Neural progenitor cell (in vitro differentiated cells): ENCODE results near the gene TUBB4B. TPM values are rescaled to one million over a fixed set of nuclear protein-coding genes. Genes with fewer than 3 reads are reported as not detected.

Experiments
- DNase-seq: peaks from one replicate; pipeline ENCODE4 v3.0.0-alpha.2; 2016; ENCODE audit warnings: low spot score
- H2AFZ ChIP-seq: fragments of 200-600 bp; sonication (generic); replicated peaks from 2 replicates; pipeline ENCODE4 v1.6.1; 2016; ENCODE audit warnings: antibody characterized with exemption
- H3F3A ChIP-seq: fragments of 200-600 bp; sonication (generic); 2 replicates; pipeline ENCODE4 v1.6.1; 2016; ENCODE audit warnings: antibody characterized with exemption, low read depth
- H3K27ac ChIP-seq: fragments of 200-600 bp; sonication (generic); 2 replicates; pipeline ENCODE4 v1.5.1; 2016; ENCODE audit warnings: mild to moderate bottlenecking
- H3K27me3 ChIP-seq: fragments of 200-600 bp; sonication (generic); 2 replicates; pipeline ENCODE4 v1.6.1; 2016; ENCODE audit warnings: mild to moderate bottlenecking, moderate library complexity
- H3K36me3 ChIP-seq: fragments of 200-600 bp; sonication (generic); 2 replicates; pipeline ENCODE4 v1.5.1; 2016
- H3K4me1 ChIP-seq: fragments of 200-600 bp; sonication (generic); 2 replicates; pipeline ENCODE4 v1.6.1; 2016; ENCODE audit warnings: mixed run types
- H3K4me2 ChIP-seq: fragments of 200-600 bp; sonication (generic); 2 replicates; pipeline ENCODE4 v1.6.1; 2016
- H3K4me3 ChIP-seq: fragments of 200-600 bp; sonication (generic); 2 replicates; pipeline ENCODE4 v1.5.1; 2016
- H3K79me2 ChIP-seq: fragments of 200-600 bp; sonication (generic); 2 replicates; pipeline ENCODE4 v1.6.1; 2016; ENCODE audit warnings: low read depth
- H3K9ac ChIP-seq: fragments of 200-600 bp; sonication (generic); 2 replicates; pipeline ENCODE4 v1.6.1; 2016
- H3K9me3 ChIP-seq: fragments of 200-600 bp; sonication (generic); 2 replicates; pipeline ENCODE4 v1.5.1; 2016; ENCODE audit warnings: low read depth
- H4K20me1 ChIP-seq: fragments of 200-600 bp; sonication (generic); 2 replicates; pipeline ENCODE4 v1.6.1; 2016; ENCODE audit warnings: low read depth
- H3K27ac Mint-ChIP-seq: 3 replicates; pipeline ENCODE4 v1.8.0; 2021; ENCODE audit warnings: mixed read lengths
- H3K27me3 Mint-ChIP-seq: 2 replicates; pipeline ENCODE4 v1.8.0; 2022; ENCODE audit warnings: low read depth, mild to moderate bottlenecking, inconsistent platforms, moderate library complexity, mixed read lengths; ENCODE audit not compliant: insufficient read depth
- H3K36me3 Mint-ChIP-seq: 3 replicates; pipeline ENCODE4 v1.8.0; 2021; ENCODE audit warnings: mixed read lengths
- H3K4me1 Mint-ChIP-seq: 3 replicates; pipeline ENCODE4 v1.8.0; 2021; ENCODE audit warnings: mixed read lengths
- H3K4me3 Mint-ChIP-seq: 3 replicates; pipeline ENCODE4 v1.8.0; 2021; ENCODE audit warnings: mild to moderate bottlenecking, moderate library complexity, mixed read lengths
- H3K9me3 Mint-ChIP-seq: 3 replicates; pipeline ENCODE4 v1.8.0; 2020; ENCODE audit warnings: mixed read lengths
- EZH2 ChIP-seq: fragments of 200-600 bp; sonication (generic); IDR thresholded peaks from 2 replicates; pipeline ENCODE4 v1.6.1; 2017; ENCODE audit warnings: antibody characterized with exemption, mild to moderate bottlenecking, moderate library complexity
- EZH2phosphoT487 ChIP-seq: fragments of 200-600 bp; sonication (generic); IDR thresholded peaks from 2 replicates; pipeline ENCODE4 v1.6.1; 2017; ENCODE audit warnings: antibody characterized with exemption
- total RNA-seq: library from RNA; depleted of rRNA; stranded (reverse); fragments of >200 nt; gene quantifications from 2 replicates; pipeline ENCODE4 v1.2.3, GENCODE V29; 2015; ENCODE audit warnings: low replicate concordance
- TF ChIP-seq, protein P1 (sequence below): fragments of 200-600 bp; sonication (generic); IDR thresholded peaks from 2 replicates; pipeline ENCODE4 v1.5.1; 2017; ENCODE audit warnings: antibody characterized with exemption, mild to moderate bottlenecking

Gene TUBB4B
- total RNA-seq, 1 donor from 2014 or later = 183 TPM

DNA sequence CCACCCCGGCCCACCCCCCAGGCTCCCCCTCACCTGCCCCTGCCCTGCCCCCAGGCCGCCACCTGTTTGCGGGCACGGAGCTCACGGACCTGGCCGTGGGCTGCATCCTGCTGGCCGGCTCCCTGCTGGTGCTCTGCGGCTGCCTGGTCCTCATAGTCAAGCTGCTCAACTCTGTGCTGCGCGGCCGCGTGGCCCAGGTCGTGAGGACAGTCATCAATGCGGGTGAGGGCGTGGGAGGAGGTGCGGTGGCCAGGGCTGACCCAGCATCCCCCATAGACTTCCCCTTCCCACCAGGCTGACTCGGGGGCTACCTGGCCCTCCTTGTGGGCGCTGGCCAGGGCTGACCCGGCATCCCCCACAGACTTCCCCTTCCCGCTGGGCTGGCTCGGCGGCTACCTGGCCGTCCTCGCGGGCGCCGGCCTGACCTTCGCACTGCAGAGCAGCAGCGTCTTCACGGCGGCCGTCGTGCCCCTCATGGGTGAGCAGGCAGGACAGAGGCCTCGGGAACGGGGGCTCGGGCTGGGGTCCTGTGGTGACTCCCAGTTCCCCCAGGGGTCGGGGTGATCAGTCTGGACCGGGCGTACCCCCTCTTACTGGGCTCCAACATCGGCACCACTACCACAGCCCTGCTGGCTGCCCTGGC, 6.9 kb upstream of the TUBB4B start:
- H3K4me1 Mint-ChIP-seq = peaks cover 6% of the 10 kb centered on the region
- H3K27me3 ChIP-seq = no peaks in the 10 kb centered on the region
- TF ChIP-seq EZH2phosphoT487 (no peak), EZH2 (no peak)
- TF ChIP-seq, protein P1, sequence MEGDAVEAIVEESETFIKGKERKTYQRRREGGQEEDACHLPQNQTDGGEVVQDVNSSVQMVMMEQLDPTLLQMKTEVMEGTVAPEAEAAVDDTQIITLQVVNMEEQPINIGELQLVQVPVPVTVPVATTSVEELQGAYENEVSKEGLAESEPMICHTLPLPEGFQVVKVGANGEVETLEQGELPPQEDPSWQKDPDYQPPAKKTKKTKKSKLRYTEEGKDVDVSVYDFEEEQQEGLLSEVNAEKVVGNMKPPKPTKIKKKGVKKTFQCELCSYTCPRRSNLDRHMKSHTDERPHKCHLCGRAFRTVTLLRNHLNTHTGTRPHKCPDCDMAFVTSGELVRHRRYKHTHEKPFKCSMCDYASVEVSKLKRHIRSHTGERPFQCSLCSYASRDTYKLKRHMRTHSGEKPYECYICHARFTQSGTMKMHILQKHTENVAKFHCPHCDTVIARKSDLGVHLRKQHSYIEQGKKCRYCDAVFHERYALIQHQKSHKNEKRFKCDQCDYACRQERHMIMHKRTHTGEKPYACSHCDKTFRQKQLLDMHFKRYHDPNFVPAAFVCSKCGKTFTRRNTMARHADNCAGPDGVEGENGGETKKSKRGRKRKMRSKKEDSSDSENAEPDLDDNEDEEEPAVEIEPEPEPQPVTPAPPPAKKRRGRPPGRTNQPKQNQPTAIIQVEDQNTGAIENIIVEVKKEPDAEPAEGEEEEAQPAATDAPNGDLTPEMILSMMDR = no peak

GRCh38 chr9:137234758-137235423, 6.2 kb upstream of the TUBB4B start:
- no peak for DNase-seq
- Histone ChIP-seq H2AFZ (no peak overlapping the region), H3K4me2 (no peak overlapping the region), H4K20me1 (peaks cover 27% of the 10 kb centered on the region), H3K9ac (no peak overlapping the region), H3K27ac (no peak overlapping the region), H3F3A (peaks cover 11% of the 10 kb centered on the region), H3K36me3 (no peaks in the 10 kb centered on the region), H3K4me1 (peaks cover 8% of the 10 kb centered on the region), H3K9me3 (no peaks in the 10 kb centered on the region), H3K4me3 (no peak overlapping the region), H3K27me3 (no peaks in the 10 kb centered on the region), H3K79me2 (peaks cover 13% of the 10 kb centered on the region)
- Mint-ChIP-seq H3K27me3 (peaks cover 2% of the 10 kb centered on the region), H3K4me3 (peak overlapping the region; percentile 63), H3K36me3 (no peaks in the 10 kb centered on the region), H3K27ac (no peak overlapping the region), H3K4me1 (peaks cover 9% of the 10 kb centered on the region), H3K9me3 (no peaks in the 10 kb centered on the region)
- TF ChIP-seq EZH2 = no peak
- TF ChIP-seq EZH2phosphoT487 = no peak
- TF ChIP-seq, protein P1 = no peak

More for the DNA sequence above, 6.9 kb upstream of the TUBB4B start:
- Histone ChIP-seq H3K9me3 (no peaks in the 10 kb centered on the region), H2AFZ (no peak overlapping the region), H3K79me2 (peaks cover 6% of the 10 kb centered on the region), H3K27ac (no peak overlapping the region), H4K20me1 (peaks cover 23% of the 10 kb centered on the region), H3K36me3 (no peaks in the 10 kb centered on the region), H3F3A (peaks cover 8% of the 10 kb centered on the region), H3K4me2 (no peak overlapping the region), H3K9ac (no peak overlapping the region), H3K4me1 (peaks cover 8% of the 10 kb centered on the region), H3K4me3 (no peak overlapping the region)
- no peaks in the 10 kb centered on the region for H3K36me3 Mint-ChIP-seq
- no peaks in the 10 kb centered on the region for H3K9me3 Mint-ChIP-seq
- DNase-seq = no peak
- peaks cover 2% of the 10 kb centered on the region for H3K27me3 Mint-ChIP-seq
- H3K27ac Mint-ChIP-seq = no peak overlapping the region
- no peak overlapping the region for H3K4me3 Mint-ChIP-seq

- Histone ChIP-seq H3K79me2 (peaks cover 15% of the 10 kb centered on the region), H3K4me1 (peaks cover 8% of the 10 kb centered on the region), H4K20me1 (peaks cover 27% of the 10 kb centered on the region), H3K4me2 (peak overlapping the region; percentile 37), H3K27ac (no peak overlapping the region), H3K9ac (no peak overlapping the region), H2AFZ (no peak overlapping the region), H3K4me3 (no peak overlapping the region), H3F3A (peaks cover 18% of the 10 kb centered on the region), H3K27me3 (no peaks in the 10 kb centered on the region), H3K9me3 (no peaks in the 10 kb centered on the region), H3K36me3 (no peaks in the 10 kb centered on the region)
- Mint-ChIP-seq H3K9me3 (no peaks in the 10 kb centered on the region), H3K36me3 (no peaks in the 10 kb centered on the region), H3K4me3 (no peak overlapping the region), H3K4me1 (peaks cover 9% of the 10 kb centered on the region), H3K27ac (no peak overlapping the region), H3K27me3 (peaks cover 2% of the 10 kb centered on the region)
- TF ChIP-seq EZH2phosphoT487 (no peak), EZH2 (no peak)
- TF ChIP-seq, protein P1 = no peak
- DNase-seq = no peak
These were observed 5.5 kb upstream of the TUBB4B start for GRCh38 chr9:137235424-137236237.
